ENCODE data around the gene TNXB. TPM values are rescaled to one million over a fixed set of nuclear protein-coding genes. Genes with fewer than 3 reads are reported as not detected.

The TNXB gene
- total RNA-seq, 1 experiment from 2014 or later = 1.8 TPM

DNA sequence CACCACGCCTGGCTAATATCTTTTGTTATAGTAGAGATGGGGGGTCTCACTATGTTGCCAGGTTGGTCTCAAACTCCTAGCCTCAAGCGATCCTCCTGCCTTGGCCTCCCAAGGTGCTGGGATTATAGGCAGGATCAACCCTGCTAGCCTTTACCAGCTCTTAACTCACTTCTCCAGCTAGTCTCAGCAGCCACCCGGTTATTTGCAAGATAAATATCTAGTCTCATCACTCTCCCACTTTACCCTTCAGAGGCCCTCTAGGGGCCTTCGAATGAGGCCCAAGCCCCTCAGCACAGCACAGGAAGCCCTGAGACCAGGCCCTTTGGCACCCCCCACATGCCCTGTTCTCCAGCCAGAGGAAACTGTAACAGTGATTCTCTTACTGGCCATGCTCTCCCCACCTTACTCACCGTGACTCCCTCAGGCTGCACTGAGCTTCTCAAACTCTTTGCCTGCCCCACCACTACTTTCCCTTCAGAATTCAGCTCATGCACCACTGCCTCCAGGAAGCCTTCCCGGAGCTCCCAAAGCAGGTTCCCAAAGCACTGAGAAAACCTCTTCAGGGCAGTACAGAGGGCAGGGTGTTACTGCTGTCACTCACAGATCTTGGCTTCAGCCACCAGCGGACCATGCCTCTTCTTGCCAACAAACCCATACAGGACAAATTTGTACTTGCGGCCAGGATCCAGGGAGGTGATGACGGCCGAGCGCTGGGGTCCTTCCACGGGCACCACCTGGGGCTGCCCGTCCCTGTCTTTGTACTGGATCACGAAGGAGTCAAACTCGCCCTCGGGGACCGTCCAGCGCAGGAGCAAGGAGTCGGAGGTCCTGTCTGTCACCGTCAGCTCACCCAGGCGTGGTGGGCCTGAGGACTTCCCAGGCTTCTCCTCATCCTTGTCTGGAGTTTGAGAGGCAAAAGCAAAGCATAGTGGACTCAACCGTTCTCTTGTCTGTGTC, 25.0 kb downstream of the TNXB start:
- in situ Hi-C loops (cut with HindIII; ENCODE audit: low pct_unique_long_range_greater_than_20kb, low sequenced_read_pairs) (no loop called here), intact Hi-C loops (cut with micrococcal nuclease; ENCODE audit: unreplicated experiment) (no loop called here)
- TF ChIP-seq, protein P1, sequence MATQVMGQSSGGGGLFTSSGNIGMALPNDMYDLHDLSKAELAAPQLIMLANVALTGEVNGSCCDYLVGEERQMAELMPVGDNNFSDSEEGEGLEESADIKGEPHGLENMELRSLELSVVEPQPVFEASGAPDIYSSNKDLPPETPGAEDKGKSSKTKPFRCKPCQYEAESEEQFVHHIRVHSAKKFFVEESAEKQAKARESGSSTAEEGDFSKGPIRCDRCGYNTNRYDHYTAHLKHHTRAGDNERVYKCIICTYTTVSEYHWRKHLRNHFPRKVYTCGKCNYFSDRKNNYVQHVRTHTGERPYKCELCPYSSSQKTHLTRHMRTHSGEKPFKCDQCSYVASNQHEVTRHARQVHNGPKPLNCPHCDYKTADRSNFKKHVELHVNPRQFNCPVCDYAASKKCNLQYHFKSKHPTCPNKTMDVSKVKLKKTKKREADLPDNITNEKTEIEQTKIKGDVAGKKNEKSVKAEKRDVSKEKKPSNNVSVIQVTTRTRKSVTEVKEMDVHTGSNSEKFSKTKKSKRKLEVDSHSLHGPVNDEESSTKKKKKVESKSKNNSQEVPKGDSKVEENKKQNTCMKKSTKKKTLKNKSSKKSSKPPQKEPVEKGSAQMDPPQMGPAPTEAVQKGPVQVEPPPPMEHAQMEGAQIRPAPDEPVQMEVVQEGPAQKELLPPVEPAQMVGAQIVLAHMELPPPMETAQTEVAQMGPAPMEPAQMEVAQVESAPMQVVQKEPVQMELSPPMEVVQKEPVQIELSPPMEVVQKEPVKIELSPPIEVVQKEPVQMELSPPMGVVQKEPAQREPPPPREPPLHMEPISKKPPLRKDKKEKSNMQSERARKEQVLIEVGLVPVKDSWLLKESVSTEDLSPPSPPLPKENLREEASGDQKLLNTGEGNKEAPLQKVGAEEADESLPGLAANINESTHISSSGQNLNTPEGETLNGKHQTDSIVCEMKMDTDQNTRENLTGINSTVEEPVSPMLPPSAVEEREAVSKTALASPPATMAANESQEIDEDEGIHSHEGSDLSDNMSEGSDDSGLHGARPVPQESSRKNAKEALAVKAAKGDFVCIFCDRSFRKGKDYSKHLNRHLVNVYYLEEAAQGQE (IDR thresholded peaks at IDR 0.05; ENCODE audit: insufficient read depth in 1 of 2, low read depth in 2 of 2, low read length in 1 of 2) = no peak
- TF ChIP-seq SIN3A (IDR thresholded peaks at IDR 0.05; ENCODE audit: borderline replicate concordance, insufficient read depth, low read depth, low read length) (no peak), CTCF (IDR thresholded peaks at IDR 0.05) (no peak), POLR2AphosphoS5 (IDR thresholded peaks at IDR 0.05; ENCODE audit: low read depth, low read length) (no peak), TCF7L2 (IDR thresholded peaks at IDR 0.05; ENCODE audit: low read depth, low read length) (no peak)
- no peak for ATAC-seq
- POLR2A ChIA-PET = no interaction called here
- no TSS peak for BruUV-seq (replicated peaks)
- no peak for DNase-seq (ENCODE audit: low read depth, low spot score)
- no peak overlapping the region for H3K4me3 ChIP-seq (ENCODE audit: low read depth in 2 of 2, low read length in 2 of 2)
- H3K27ac ChIP-seq (ENCODE audit: low read length) = no peak overlapping the region
- CTCF ChIA-PET = interaction anchor here (0.6 kb wide), 1 partner anchor 14 kb away, joined by 4 read pairs; no protein-coding TSS in a partner anchor
- H3K27me3 ChIP-seq (ENCODE audit: control insufficient read depth, insufficient read depth, low read length) = no peaks in the 10 kb centered on the region
- H3K4me1 ChIP-seq (ENCODE audit: control insufficient read depth, insufficient read depth, low read length) = no peaks in the 10 kb centered on the region
- no peaks in the 10 kb centered on the region for H3K36me3 ChIP-seq (ENCODE audit: control insufficient read depth, insufficient read depth, low read length)
- H3K9me3 ChIP-seq (ENCODE audit: control insufficient read depth, insufficient read depth, low read depth, low read length) = no peaks in the 10 kb centered on the region

DNA sequence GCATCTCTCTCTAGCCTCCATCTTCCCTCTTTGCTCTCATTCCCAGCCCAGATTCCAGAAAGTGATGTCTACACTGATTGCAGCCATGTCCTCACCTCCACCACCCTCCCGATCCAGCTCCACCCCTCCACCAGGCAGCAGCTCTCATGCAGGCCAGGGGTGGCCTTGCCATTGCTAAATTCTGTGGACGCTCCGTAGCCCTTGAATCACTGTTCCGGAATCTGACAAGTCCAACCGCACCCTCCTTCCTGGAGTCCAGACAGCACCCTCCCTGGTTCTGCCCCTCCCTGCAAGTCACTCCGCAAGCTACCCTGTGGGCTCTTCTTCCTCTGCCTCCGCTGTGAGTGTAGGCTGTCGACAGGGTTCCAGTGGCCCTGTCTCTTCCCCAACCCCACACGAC, 26.2 kb downstream of the TNXB start:
- Histone ChIP-seq H3K36me3 (ENCODE audit: control insufficient read depth, insufficient read depth, low read length) (no peaks in the 10 kb centered on the region), H3K9me3 (ENCODE audit: control insufficient read depth, insufficient read depth, low read depth, low read length) (no peaks in the 10 kb centered on the region), H3K27me3 (ENCODE audit: control insufficient read depth, insufficient read depth, low read length) (no peaks in the 10 kb centered on the region), H3K27ac (ENCODE audit: low read length) (no peak overlapping the region), H3K4me1 (ENCODE audit: control insufficient read depth, insufficient read depth, low read length) (no peaks in the 10 kb centered on the region), H3K4me3 (ENCODE audit: low read depth in 2 of 2, low read length in 2 of 2) (no peak overlapping the region)
- TF ChIP-seq SIN3A (IDR thresholded peaks at IDR 0.05; ENCODE audit: borderline replicate concordance, insufficient read depth, low read depth, low read length) = no peak
- no peak for TF ChIP-seq TCF7L2 (IDR thresholded peaks at IDR 0.05; ENCODE audit: low read depth, low read length)
- no peak for TF ChIP-seq POLR2AphosphoS5 (IDR thresholded peaks at IDR 0.05; ENCODE audit: low read depth, low read length)
- TF ChIP-seq, protein P1 (IDR thresholded peaks at IDR 0.05; ENCODE audit: insufficient read depth in 1 of 2, low read depth in 2 of 2, low read length in 1 of 2) = no peak
- TF ChIP-seq CTCF (IDR thresholded peaks at IDR 0.05) = no peak
- in situ Hi-C loops (cut with HindIII; ENCODE audit: low pct_unique_long_range_greater_than_20kb, low sequenced_read_pairs) (no loop called here), intact Hi-C loops (cut with micrococcal nuclease; ENCODE audit: unreplicated experiment) (no loop called here)
- DNase-seq (ENCODE audit: low read depth, low spot score) = no peak
- ChIA-PET CTCF (no interaction called here), POLR2A (no interaction called here)
- BruUV-seq (replicated peaks) = no TSS peak
- no peak for ATAC-seq
